BJ (cell line): ENCODE results near the gene CCDC154. TPM values are rescaled to one million over a fixed set of nuclear protein-coding genes. Genes with fewer than 3 reads are reported as not detected.

Experiments
- CTCF ChIA-PET: fragments of 350-600 bp; formaldehyde crosslinking; extraction: SDS; loops from one replicate; lab custom pipeline; 2021; ENCODE audit warnings: antibody characterized with exemption, inconsistent platforms; lab: Yijun Ruan, JAX
- POLR2A ChIA-PET: fragments of 300-600 bp; sonication (Branson Sonifier 250); formaldehyde crosslinking; extraction: SDS; loops from one replicate; lab custom pipeline; 2021; ENCODE audit warnings: antibody characterized with exemption; lab: Charles Lee
- DNase-seq: peaks from one replicate; pipeline ENCODE4 v3.0.0-alpha.2; 2011; ENCODE audit warnings: low read depth
- H3K27me3 ChIP-seq: 2 replicates; pipeline ENCODE4 v1.6.0; 2011; ENCODE audit warnings: low read length; ENCODE audit not compliant: control insufficient read depth, insufficient read depth
- H3K36me3 ChIP-seq: 2 replicates; pipeline ENCODE4 v1.5.1; 2011; ENCODE audit warnings: low read length; ENCODE audit not compliant: control insufficient read depth, insufficient read depth
- H3K4me3 ChIP-seq: 2 replicates; pipeline ENCODE4 v1.5.1; 2011; ENCODE audit warnings: low read depth, mild to moderate bottlenecking, control low read depth, low read length
- polyA plus RNA-seq: library from polyadenylated mRNA; depleted of rRNA; stranded (reverse); fragments of >200 nt; gene quantifications from 2 replicates; pipeline ENCODE4 v1.2.3, GENCODE V29; 2011
- TF ChIP-seq, protein P1 (sequence below): IDR thresholded peaks from 2 replicates; pipeline ENCODE4 v1.5.1; 2011; ENCODE audit warnings: low read depth, mild to moderate bottlenecking, control low read depth, inconsistent platforms, low read length, moderate library complexity; ENCODE audit not compliant: insufficient read depth

The CCDC154 gene
- polyA plus RNA-seq, 1 experiment: 0.04 TPM

GRCh38 chr16:1466968-1467521 lies 22.7 kb upstream of the CCDC154 start:
- TF ChIP-seq, protein P1, sequence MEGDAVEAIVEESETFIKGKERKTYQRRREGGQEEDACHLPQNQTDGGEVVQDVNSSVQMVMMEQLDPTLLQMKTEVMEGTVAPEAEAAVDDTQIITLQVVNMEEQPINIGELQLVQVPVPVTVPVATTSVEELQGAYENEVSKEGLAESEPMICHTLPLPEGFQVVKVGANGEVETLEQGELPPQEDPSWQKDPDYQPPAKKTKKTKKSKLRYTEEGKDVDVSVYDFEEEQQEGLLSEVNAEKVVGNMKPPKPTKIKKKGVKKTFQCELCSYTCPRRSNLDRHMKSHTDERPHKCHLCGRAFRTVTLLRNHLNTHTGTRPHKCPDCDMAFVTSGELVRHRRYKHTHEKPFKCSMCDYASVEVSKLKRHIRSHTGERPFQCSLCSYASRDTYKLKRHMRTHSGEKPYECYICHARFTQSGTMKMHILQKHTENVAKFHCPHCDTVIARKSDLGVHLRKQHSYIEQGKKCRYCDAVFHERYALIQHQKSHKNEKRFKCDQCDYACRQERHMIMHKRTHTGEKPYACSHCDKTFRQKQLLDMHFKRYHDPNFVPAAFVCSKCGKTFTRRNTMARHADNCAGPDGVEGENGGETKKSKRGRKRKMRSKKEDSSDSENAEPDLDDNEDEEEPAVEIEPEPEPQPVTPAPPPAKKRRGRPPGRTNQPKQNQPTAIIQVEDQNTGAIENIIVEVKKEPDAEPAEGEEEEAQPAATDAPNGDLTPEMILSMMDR: no peak
- H3K27me3 ChIP-seq: no peaks in the 10 kb centered on the region
- DNase-seq: no peak
- ChIA-PET POLR2A (no interaction called here), CTCF (no interaction called here)
- H3K36me3 ChIP-seq: no peaks in the 10 kb centered on the region; the same call in 1 of the 2 replicates
- H3K4me3 ChIP-seq: no peak overlapping the region

- Histone ChIP-seq H3K27me3 (no peaks in the 10 kb centered on the region), H3K4me3 (no peak overlapping the region), H3K36me3 (no peaks in the 10 kb centered on the region; the same call in 1 of the 2 replicates)
- ChIA-PET CTCF (no interaction called here), POLR2A (no interaction called here)
- no peak for DNase-seq
- TF ChIP-seq, protein P1: no peak
Observed at GRCh38 chr16:1466054-1466453, 21.7 kb upstream of the CCDC154 start.

GRCh38 chr16:1465567-1465915 lies 21.2 kb upstream of the CCDC154 start:
- Histone ChIP-seq H3K4me3 (no peak overlapping the region), H3K27me3 (no peaks in the 10 kb centered on the region), H3K36me3 (peaks cover under 1% of the 10 kb centered on the region; the same call in 1 of the 2 replicates)
- POLR2A ChIA-PET: no interaction called here
- CTCF ChIA-PET: interaction anchor here (0.6 kb wide), 1 partner anchor 99 kb away, joined by 3 read pairs; no protein-coding TSS in a partner anchor
- DNase-seq: no peak
- TF ChIP-seq, protein P1: no peak

- Histone ChIP-seq H3K27me3 (no peaks in the 10 kb centered on the region), H3K4me3 (no peak overlapping the region), H3K36me3 (peaks cover 4% of the 10 kb centered on the region; the same call in 1 of the 2 replicates)
- TF ChIP-seq, protein P1: no peak
- POLR2A ChIA-PET: no interaction called here
- CTCF ChIA-PET: interaction anchor here (0.6 to 1.1 kb wide), 3 partner anchors 98 to 241 kb away, joined by 3 to 4 read pairs (median 3); partner anchors contain the start of gene MAPK8IP3
- no peak for DNase-seq
Observed at GRCh38 chr16:1464894-1465566, 20.7 kb upstream of the CCDC154 start.

- no peak for DNase-seq
- no peak overlapping the region for H3K4me3 ChIP-seq
- TF ChIP-seq, protein P1: no peak
- ChIA-PET CTCF (interaction anchor here (0.6 to 1.1 kb wide), 2 partner anchors 141 to 242 kb away, joined by 3 to 4 read pairs; partner anchors contain the start of gene MAPK8IP3), POLR2A (no interaction called here)
- peaks cover 4% of the 10 kb centered on the region; the same call in 1 of the 2 replicates for H3K36me3 ChIP-seq
- no peaks in the 10 kb centered on the region for H3K27me3 ChIP-seq
Observed at GRCh38 chr16:1464196-1464893, 20.0 kb upstream of the CCDC154 start.
